Neutrophil (primary cell): ENCODE data around the gene SRGAP2.
"Not testable (repeated sequence)": the region's sequence is repeated elsewhere in the genome, so short reads cannot be mapped to it uniquely, and the experiment has no call there.

Experiments used
- H3K27ac ChIP-seq: fragments of 200-600 bp; sonication (generic); 2 replicates; pipeline ENCODE4 v1.5.1; 2016; ENCODE audit warnings: mild to moderate bottlenecking, moderate library complexity
- H3K27me3 ChIP-seq: fragments of 200-600 bp; sonication (generic); 2 replicates; pipeline ENCODE4 v1.6.0; 2016; ENCODE audit warnings: mild to moderate bottlenecking
- H3K36me3 ChIP-seq: fragments of 200-600 bp; sonication (generic); 2 replicates; pipeline ENCODE4 v1.5.1; 2017
- H3K4me1 ChIP-seq, 2 experiments: fragments of 200-600 bp in 1 of 2; sonication (generic) in 1 of 2; 1 replicate in 1 of 2; 2 replicates in 1 of 2; pipeline versions ENCODE4 v1.5.1 to v1.6.1; 2013 to 2016; ENCODE audit warnings: low read depth in 1 of 2, low read length in 1 of 2, mild to moderate bottlenecking in 1 of 2, moderate library complexity in 1 of 2; ENCODE audit not compliant: control insufficient read depth in 1 of 2, insufficient read depth in 1 of 2
- H3K4me3 ChIP-seq, 2 experiments: fragments of 200-600 bp in 1 of 2; sonication (generic) in 1 of 2; 1 replicate in 1 of 2; 2 replicates in 1 of 2; pipeline ENCODE4 v1.5.1; 2013 to 2016; ENCODE audit warnings: low read depth in 1 of 2, low read length in 1 of 2, mild to moderate bottlenecking in 1 of 2, moderate library complexity in 1 of 2
- H3K9me3 ChIP-seq: fragments of 200-600 bp; sonication (generic); 2 replicates; pipeline ENCODE4 v1.5.1; 2016

SRGAP2 gene

GRCh38 chr1:206219514-206220331 lies 16.4 kb downstream of the SRGAP2 start:
- H3K4me1 ChIP-seq = peaks cover 5 to 11% of the 10 kb centered on the region in 2 experiments
- not testable (repeated sequence) for H3K27ac ChIP-seq, H3K36me3 ChIP-seq, H3K27me3 ChIP-seq, H3K4me3 ChIP-seq, H3K9me3 ChIP-seq

- Histone ChIP-seq H3K4me1 (peaks cover 5 to 11% of the 10 kb centered on the region in 2 experiments), H3K27ac (peak overlapping the region; percentile 49)
- not testable (repeated sequence) for H3K4me3 ChIP-seq, H3K9me3 ChIP-seq, H3K27me3 ChIP-seq, H3K36me3 ChIP-seq
Observed at GRCh38 chr1:206220332-206221000, 17.1 kb downstream of the SRGAP2 start.

GRCh38 chr1:206221585-206221984 lies 18.2 kb downstream of the SRGAP2 start:
- not testable (repeated sequence) for H3K36me3 ChIP-seq, H3K27ac ChIP-seq, H3K27me3 ChIP-seq, H3K4me3 ChIP-seq, H3K4me1 ChIP-seq, H3K9me3 ChIP-seq

GRCh38 chr1:206224190-206224776 lies 20.9 kb downstream of the SRGAP2 start:
- not testable (repeated sequence) for H3K4me1 ChIP-seq, H3K9me3 ChIP-seq, H3K36me3 ChIP-seq, H3K4me3 ChIP-seq, H3K27ac ChIP-seq, H3K27me3 ChIP-seq

GRCh38 chr1:206225386-206225785 lies 22.0 kb downstream of the SRGAP2 start:
- not testable (repeated sequence) for H3K4me3 ChIP-seq, H3K27ac ChIP-seq, H3K4me1 ChIP-seq, H3K27me3 ChIP-seq, H3K9me3 ChIP-seq, H3K36me3 ChIP-seq

- not testable (repeated sequence) for H3K9me3 ChIP-seq, H3K36me3 ChIP-seq, H3K4me3 ChIP-seq, H3K27me3 ChIP-seq, H3K27ac ChIP-seq, H3K4me1 ChIP-seq
Observed at GRCh38 chr1:206226886-206227285, 23.5 kb downstream of the SRGAP2 start.

GRCh38 chr1:206229286-206229685 lies 25.9 kb downstream of the SRGAP2 start:
- not testable (repeated sequence) for H3K4me1 ChIP-seq, H3K9me3 ChIP-seq, H3K27me3 ChIP-seq, H3K4me3 ChIP-seq, H3K36me3 ChIP-seq, H3K27ac ChIP-seq

- H3K36me3 ChIP-seq, H3K27ac ChIP-seq, H3K9me3 ChIP-seq, H3K4me1 ChIP-seq, H3K4me3 ChIP-seq, H3K27me3 ChIP-seq: not testable (repeated sequence)
Observed at GRCh38 chr1:206231989-206232388, 28.6 kb downstream of the SRGAP2 start.

GRCh38 chr1:206232970-206233645 lies 29.8 kb downstream of the SRGAP2 start:
- H3K4me1 ChIP-seq, H3K9me3 ChIP-seq, H3K27ac ChIP-seq: not testable (repeated sequence)

GRCh38 chr1:206234189-206234916 lies 31.0 kb downstream of the SRGAP2 start:
- not testable (repeated sequence) for H3K9me3 ChIP-seq, H3K4me1 ChIP-seq, H3K27ac ChIP-seq, H3K4me3 ChIP-seq, H3K27me3 ChIP-seq, H3K36me3 ChIP-seq

More at GRCh38 chr1:206232970-206233645, 29.8 kb downstream of the SRGAP2 start:
- not testable (repeated sequence) for H3K27me3 ChIP-seq, H3K4me3 ChIP-seq, H3K36me3 ChIP-seq

GRCh38 chr1:206235190-206235589 lies 31.8 kb downstream of the SRGAP2 start:
- not testable (repeated sequence) for H3K4me3 ChIP-seq, H3K36me3 ChIP-seq, H3K4me1 ChIP-seq, H3K9me3 ChIP-seq, H3K27me3 ChIP-seq, H3K27ac ChIP-seq

GRCh38 chr1:206240288-206240687 lies 36.9 kb downstream of the SRGAP2 start:
- not testable (repeated sequence) for H3K27ac ChIP-seq, H3K9me3 ChIP-seq, H3K4me3 ChIP-seq, H3K4me1 ChIP-seq, H3K36me3 ChIP-seq, H3K27me3 ChIP-seq

- H3K4me3 ChIP-seq, H3K4me1 ChIP-seq, H3K36me3 ChIP-seq, H3K27ac ChIP-seq, H3K27me3 ChIP-seq, H3K9me3 ChIP-seq: not testable (repeated sequence)
Observed at GRCh38 chr1:206243335-206243734, 40.0 kb downstream of the SRGAP2 start.
